HepG2 (cell line): Measurements from ENCODE around the gene MYL6. TPM values are rescaled to one million over a fixed set of nuclear protein-coding genes. Genes with fewer than 3 reads are reported as not detected.

Source experiments
- AHR ChIP-seq: IDR thresholded peaks from 2 replicates; pipeline ENCODE4 v1.6.1; 2018; ENCODE audit warnings: missing genetic modification reagents, missing compliant biosample characterization
- BHLHE40 ChIP-seq: IDR thresholded peaks from 2 replicates; pipeline ENCODE4 v1.6.1; 2011; ENCODE audit warnings: low read length, improper control_type of control experiment
- CBFB ChIP-seq: sonication (generic); formaldehyde crosslinking; IDR thresholded peaks from 2 replicates; pipeline ENCODE4 v1.4.0; 2020; ENCODE audit warnings: missing genetic modification reagents
- KMT2B ChIP-seq: IDR thresholded peaks from 2 replicates; pipeline ENCODE4 v1.6.1; 2016; ENCODE audit warnings: missing genetic modification reagents, missing compliant biosample characterization
- NKX3-1 ChIP-seq: sonication (generic); formaldehyde crosslinking; IDR thresholded peaks from 2 replicates; pipeline ENCODE4 v1.5.0; 2020; ENCODE audit warnings: missing genetic modification reagents
- TMF1 ChIP-seq: sonication (generic); formaldehyde crosslinking; IDR thresholded peaks from 2 replicates; pipeline ENCODE4 v1.8.1; 2022; ENCODE audit warnings: low read depth, missing genetic modification reagents
- ZNF264 ChIP-seq: sonication (generic); formaldehyde crosslinking; IDR thresholded peaks from 2 replicates; pipeline ENCODE4 v1.4.0; 2020; ENCODE audit warnings: missing genetic modification reagents
- ZNF44 ChIP-seq: sonication (generic); formaldehyde crosslinking; IDR thresholded peaks from 2 replicates; pipeline ENCODE4 v1.5.1; 2020; ENCODE audit warnings: mild to moderate bottlenecking, missing genetic modification reagents
- ZNF501 ChIP-seq: sonication (generic); formaldehyde crosslinking; IDR thresholded peaks from 2 replicates; pipeline ENCODE4 v1.5.1; 2020; ENCODE audit warnings: mild to moderate bottlenecking, moderate library complexity, missing genetic modification reagents
- polyA plus RNA-seq, 8 experiments: library from polyadenylated mRNA; depleted of rRNA in 3 of 8; stranded (reverse) in 7 of 8; unstranded in 1 of 8; fragments of >200 nt; fragmentation: Illumina TruSeq in 4 of 8; extraction: Trizol in 4 of 8; gene quantifications; 2 replicates each; pipeline versions ENCODE4 v1.2.1 to v1.2.3, GENCODE V29; 2011 to 2016; ENCODE audit warnings: low read depth in 4 of 8, missing spikeins in 1 of 8, mixed read lengths in 1 of 8; ENCODE audit not compliant: insufficient read depth in 1 of 8
- total RNA-seq, 5 experiments: library from RNA; depleted of rRNA; stranded (reverse); fragments of >200 nt; fragmentation: Illumina TruSeq; extraction: Trizol; gene quantifications; 2 replicates each; pipeline ENCODE4 v1.2.3, GENCODE V29; 2016; ENCODE audit warnings: low read depth in 1 of 5
- TF ChIP-seq, protein P1 (sequence below): sonication (generic); formaldehyde crosslinking; IDR thresholded peaks from 2 replicates; pipeline ENCODE4 v1.5.0; 2020; ENCODE audit warnings: mild to moderate bottlenecking, missing genetic modification reagents
- TF ChIP-seq, protein P2 (sequence below): sonication (generic); formaldehyde crosslinking; IDR thresholded peaks from 2 replicates; pipeline ENCODE4 v1.5.1; 2020; ENCODE audit warnings: missing genetic modification reagents, mild to moderate bottlenecking, borderline replicate concordance
- TF ChIP-seq, protein P3 (sequence below): sonication (generic); formaldehyde crosslinking; IDR thresholded peaks from 2 replicates; pipeline ENCODE4 v1.8.0; 2023; ENCODE audit warnings: mild to moderate bottlenecking, missing genetic modification reagents
- TF ChIP-seq, protein P4 (sequence below): sonication (generic); formaldehyde crosslinking; IDR thresholded peaks from 2 replicates; pipeline ENCODE4 v1.5.1; 2020; ENCODE audit warnings: mild to moderate bottlenecking, missing genetic modification reagents
- TF ChIP-seq, protein P5 (sequence below): sonication (generic); formaldehyde crosslinking; IDR thresholded peaks from 2 replicates; pipeline ENCODE4 v1.8.0; 2022; ENCODE audit warnings: missing genetic modification reagents, mild to moderate bottlenecking, moderate library complexity, borderline replicate concordance
- TF ChIP-seq, protein P6 (sequence below): sonication (generic); formaldehyde crosslinking; IDR thresholded peaks from 2 replicates; pipeline ENCODE4 v1.9.0; 2021; ENCODE audit warnings: missing genetic modification reagents, mild to moderate bottlenecking, borderline replicate concordance

Gene MYL6
- total and polyA plus RNA-seq, 2 of the 13 experiments (the other 11 are each of a cell fraction or from before 2014, with no cell fraction given), result 1,127 to 1,192 TPM

DNA sequence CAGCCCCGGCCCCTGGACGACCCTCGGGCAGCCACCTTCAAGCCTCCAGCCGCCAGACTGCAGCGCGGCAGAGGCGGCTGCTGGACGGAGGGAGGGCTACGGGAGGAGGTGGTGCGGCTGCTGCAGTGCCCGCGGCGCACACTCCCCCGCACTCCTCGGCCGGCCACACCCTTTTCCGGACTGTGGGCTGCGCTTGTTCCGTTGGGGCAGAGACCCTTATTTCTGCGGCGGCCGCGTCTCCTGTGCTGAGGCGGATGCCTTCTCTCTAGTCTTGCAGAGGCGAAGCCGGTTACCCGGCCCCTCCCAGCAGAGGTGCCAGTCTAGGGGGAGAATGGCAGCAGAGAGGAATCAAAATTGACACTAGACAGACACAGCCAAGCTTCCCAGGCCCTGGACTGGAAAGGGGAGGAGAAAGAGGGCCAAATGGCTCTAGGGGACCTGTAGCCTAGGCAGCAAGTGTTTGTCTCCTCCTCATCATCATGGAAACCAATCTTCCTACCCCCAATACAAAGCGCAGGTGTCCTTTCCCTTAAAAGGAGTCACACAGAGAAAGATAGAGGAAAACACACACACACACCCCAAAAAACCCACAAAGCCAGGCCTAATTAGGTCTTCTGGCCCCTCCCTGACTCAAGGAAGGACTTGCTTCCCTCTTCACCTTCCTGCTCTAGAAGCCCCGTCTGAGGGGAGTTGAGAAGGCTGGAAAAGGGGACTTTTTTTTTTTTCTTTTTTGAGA lies 28.8 kb upstream of the MYL6 start (continued):
- TF ChIP-seq, protein P1, sequence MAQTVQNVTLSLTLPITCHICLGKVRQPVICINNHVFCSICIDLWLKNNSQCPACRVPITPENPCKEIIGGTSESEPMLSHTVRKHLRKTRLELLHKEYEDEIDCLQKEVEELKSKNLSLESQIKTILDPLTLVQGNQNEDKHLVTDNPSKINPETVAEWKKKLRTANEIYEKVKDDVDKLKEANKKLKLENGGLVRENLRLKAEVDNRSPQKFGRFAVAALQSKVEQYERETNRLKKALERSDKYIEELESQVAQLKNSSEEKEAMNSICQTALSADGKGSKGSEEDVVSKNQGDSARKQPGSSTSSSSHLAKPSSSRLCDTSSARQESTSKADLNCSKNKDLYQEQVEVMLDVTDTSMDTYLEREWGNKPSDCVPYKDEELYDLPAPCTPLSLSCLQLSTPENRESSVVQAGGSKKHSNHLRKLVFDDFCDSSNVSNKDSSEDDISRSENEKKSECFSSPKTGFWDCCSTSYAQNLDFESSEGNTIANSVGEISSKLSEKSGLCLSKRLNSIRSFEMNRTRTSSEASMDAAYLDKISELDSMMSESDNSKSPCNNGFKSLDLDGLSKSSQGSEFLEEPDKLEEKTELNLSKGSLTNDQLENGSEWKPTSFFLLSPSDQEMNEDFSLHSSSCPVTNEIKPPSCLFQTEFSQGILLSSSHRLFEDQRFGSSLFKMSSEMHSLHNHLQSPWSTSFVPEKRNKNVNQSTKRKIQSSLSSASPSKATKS (CRISPR knock-in tag), result no peak
- no peak for TF ChIP-seq ZNF264 (CRISPR knock-in tag)
- TF ChIP-seq, protein P2, sequence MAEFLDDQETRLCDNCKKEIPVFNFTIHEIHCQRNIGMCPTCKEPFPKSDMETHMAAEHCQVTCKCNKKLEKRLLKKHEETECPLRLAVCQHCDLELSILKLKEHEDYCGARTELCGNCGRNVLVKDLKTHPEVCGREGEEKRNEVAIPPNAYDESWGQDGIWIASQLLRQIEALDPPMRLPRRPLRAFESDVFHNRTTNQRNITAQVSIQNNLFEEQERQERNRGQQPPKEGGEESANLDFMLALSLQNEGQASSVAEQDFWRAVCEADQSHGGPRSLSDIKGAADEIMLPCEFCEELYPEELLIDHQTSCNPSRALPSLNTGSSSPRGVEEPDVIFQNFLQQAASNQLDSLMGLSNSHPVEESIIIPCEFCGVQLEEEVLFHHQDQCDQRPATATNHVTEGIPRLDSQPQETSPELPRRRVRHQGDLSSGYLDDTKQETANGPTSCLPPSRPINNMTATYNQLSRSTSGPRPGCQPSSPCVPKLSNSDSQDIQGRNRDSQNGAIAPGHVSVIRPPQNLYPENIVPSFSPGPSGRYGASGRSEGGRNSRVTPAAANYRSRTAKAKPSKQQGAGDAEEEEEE (CRISPR knock-in tag), result no peak
- TF ChIP-seq NKX3-1 (CRISPR knock-in tag), result no peak
- no peak for TF ChIP-seq AHR (CRISPR knock-in tag)
- TF ChIP-seq, protein P3, sequence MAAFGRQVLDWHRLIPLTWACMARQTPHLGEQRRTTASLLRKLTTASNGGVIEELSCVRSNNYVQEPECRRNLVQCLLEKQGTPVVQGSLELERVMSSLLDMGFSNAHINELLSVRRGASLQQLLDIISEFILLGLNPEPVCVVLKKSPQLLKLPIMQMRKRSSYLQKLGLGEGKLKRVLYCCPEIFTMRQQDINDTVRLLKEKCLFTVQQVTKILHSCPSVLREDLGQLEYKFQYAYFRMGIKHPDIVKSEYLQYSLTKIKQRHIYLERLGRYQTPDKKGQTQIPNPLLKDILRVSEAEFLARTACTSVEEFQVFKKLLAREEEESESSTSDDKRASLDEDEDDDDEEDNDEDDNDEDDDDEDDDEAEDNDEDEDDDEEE (CRISPR knock-in tag), result no peak
- TF ChIP-seq, protein P4, sequence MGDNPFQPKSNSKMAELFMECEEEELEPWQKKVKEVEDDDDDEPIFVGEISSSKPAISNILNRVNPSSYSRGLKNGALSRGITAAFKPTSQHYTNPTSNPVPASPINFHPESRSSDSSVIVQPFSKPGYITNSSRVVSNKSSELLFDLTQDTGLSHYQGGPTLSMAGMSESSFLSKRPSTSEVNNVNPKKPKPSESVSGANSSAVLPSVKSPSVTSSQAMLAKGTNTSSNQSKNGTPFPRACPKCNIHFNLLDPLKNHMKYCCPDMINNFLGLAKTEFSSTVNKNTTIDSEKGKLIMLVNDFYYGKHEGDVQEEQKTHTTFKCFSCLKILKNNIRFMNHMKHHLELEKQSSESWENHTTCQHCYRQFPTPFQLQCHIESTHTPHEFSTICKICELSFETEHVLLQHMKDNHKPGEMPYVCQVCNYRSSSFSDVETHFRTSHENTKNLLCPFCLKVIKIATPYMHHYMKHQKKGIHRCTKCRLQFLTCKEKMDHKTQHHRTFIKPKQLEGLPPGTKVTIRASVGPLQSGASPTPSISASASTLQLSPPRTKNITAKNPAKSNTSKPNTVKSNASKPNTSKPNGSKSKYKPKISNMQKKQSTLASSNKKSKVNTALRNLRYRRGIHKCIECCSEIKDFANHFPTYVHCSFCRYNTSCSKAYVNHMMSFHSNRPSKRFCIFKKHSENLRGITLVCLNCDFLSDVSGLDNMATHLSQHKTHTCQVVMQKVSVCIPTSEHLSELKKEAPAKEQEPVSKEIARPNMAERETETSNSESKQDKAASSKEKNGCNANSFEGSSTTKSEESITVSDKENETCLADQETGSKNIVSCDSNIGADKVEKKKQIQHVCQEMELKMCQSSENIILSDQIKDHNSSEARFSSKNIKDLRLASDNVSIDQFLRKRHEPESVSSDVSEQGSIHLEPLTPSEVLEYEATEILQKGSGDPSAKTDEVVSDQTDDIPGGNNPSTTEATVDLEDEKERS, result 0 out of 2 replicates have a peak, but pooled peaks have one; percentile 23
- TF ChIP-seq KMT2B, result no peak
- no peak for TF ChIP-seq BHLHE40
- TF ChIP-seq, protein P5, sequence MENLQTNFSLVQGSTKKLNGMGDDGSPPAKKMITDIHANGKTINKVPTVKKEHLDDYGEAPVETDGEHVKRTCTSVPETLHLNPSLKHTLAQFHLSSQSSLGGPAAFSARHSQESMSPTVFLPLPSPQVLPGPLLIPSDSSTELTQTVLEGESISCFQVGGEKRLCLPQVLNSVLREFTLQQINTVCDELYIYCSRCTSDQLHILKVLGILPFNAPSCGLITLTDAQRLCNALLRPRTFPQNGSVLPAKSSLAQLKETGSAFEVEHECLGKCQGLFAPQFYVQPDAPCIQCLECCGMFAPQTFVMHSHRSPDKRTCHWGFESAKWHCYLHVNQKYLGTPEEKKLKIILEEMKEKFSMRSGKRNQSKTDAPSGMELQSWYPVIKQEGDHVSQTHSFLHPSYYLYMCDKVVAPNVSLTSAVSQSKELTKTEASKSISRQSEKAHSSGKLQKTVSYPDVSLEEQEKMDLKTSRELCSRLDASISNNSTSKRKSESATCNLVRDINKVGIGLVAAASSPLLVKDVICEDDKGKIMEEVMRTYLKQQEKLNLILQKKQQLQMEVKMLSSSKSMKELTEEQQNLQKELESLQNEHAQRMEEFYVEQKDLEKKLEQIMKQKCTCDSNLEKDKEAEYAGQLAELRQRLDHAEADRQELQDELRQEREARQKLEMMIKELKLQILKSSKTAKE (CRISPR knock-in tag), result no peak
- no peak for TF ChIP-seq ZNF44 (CRISPR knock-in tag)
- no peak for TF ChIP-seq TMF1
- TF ChIP-seq, protein P6, sequence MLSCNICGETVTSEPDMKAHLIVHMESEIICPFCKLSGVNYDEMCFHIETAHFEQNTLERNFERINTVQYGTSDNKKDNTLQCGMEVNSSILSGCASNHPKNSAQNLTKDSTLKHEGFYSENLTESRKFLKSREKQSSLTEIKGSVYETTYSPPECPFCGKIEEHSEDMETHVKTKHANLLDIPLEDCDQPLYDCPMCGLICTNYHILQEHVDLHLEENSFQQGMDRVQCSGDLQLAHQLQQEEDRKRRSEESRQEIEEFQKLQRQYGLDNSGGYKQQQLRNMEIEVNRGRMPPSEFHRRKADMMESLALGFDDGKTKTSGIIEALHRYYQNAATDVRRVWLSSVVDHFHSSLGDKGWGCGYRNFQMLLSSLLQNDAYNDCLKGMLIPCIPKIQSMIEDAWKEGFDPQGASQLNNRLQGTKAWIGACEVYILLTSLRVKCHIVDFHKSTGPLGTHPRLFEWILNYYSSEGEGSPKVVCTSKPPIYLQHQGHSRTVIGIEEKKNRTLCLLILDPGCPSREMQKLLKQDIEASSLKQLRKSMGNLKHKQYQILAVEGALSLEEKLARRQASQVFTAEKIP (CRISPR knock-in tag), result no peak
- TF ChIP-seq ZNF501 (CRISPR knock-in tag), result no peak
- TF ChIP-seq CBFB (CRISPR knock-in tag), result 0 out of 2 replicates have a peak, but pooled peaks have one; percentile 54
